Type B pancreatic cell (in vitro differentiated cells): ENCODE results near the gene GMNC. TPM values are rescaled to one million over a fixed set of nuclear protein-coding genes. Genes with fewer than 3 reads are reported as not detected.

Experiments
- DNase-seq: peaks from one replicate; pipeline ENCODE4 v3.0.0; 2021; ENCODE audit warnings: mixed read lengths; ENCODE audit not compliant: unreplicated experiment; ENCODE audit errors: extremely low spot score
- H3K27ac Mint-ChIP-seq: 2 replicates; pipeline ENCODE4 v1.8.0; 2021; ENCODE audit warnings: mild to moderate bottlenecking, mixed read lengths
- H3K27me3 Mint-ChIP-seq: 2 replicates; pipeline ENCODE4 v1.8.0; 2021; ENCODE audit warnings: mixed read lengths
- H3K36me3 Mint-ChIP-seq: 2 replicates; pipeline ENCODE4 v1.8.0; 2021; ENCODE audit warnings: mixed read lengths
- H3K4me1 Mint-ChIP-seq: one replicate; pipeline ENCODE4 v1.8.0; 2021; ENCODE audit warnings: mixed read lengths; ENCODE audit not compliant: unreplicated experiment
- H3K4me3 Mint-ChIP-seq: 2 replicates; pipeline ENCODE4 v1.8.0; 2021; ENCODE audit warnings: mild to moderate bottlenecking, mixed read lengths
- H3K9me3 Mint-ChIP-seq: 2 replicates; pipeline ENCODE4 v1.8.0; 2021; ENCODE audit warnings: mixed read lengths
- CTCF ChIP-seq: fragments of 200-600 bp; sonication (generic); conservative IDR thresholded peaks from 2 replicates; pipeline ENCODE4 v1.5.0; 2021; ENCODE audit warnings: antibody characterized with exemption, mild to moderate bottlenecking
- total RNA-seq: library from RNA; stranded (reverse); gene quantifications from 2 replicates; pipeline ENCODE4 v1.2.1, GENCODE V29; 2021; ENCODE audit warnings: low replicate concordance

GMNC gene
- total RNA-seq, 1 donor from 2014 or later = 2.8 TPM

DNA sequence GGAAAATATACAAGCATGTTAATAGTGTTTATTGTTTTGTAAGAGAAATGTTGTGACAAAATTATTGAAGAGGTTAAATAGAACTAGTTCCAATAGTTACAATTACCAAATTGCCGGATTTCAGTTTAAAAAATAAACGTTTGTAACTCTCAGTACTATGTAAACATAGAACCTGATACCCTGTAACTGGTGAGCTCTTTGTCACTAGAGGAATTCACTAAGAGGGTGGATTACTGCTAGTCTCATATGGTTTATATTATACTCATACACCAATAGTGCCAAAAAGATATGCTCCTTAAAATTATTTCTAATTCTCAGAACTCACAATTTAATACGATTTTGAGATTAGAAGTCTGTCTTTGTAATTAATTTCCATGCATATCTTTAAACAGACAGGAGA is 7.6 kb upstream of the GMNC start:
- TF ChIP-seq CTCF = no peak
- no peaks in the 10 kb centered on the region for H3K9me3 Mint-ChIP-seq

GRCh38 chr3:190867071-190867470 is 4.6 kb upstream of the GMNC start:
- H3K9me3 Mint-ChIP-seq = no peaks in the 10 kb centered on the region
- TF ChIP-seq CTCF = no peak
- H3K4me1 Mint-ChIP-seq = no peaks in the 10 kb centered on the region
- peaks cover 27% of the 10 kb centered on the region for H3K27me3 Mint-ChIP-seq
- DNase-seq = no peak
- no peak overlapping the region for H3K27ac Mint-ChIP-seq
- no peak overlapping the region for H3K4me3 Mint-ChIP-seq
- H3K36me3 Mint-ChIP-seq = no peaks in the 10 kb centered on the region

More for the DNA sequence above, 7.6 kb upstream of the GMNC start:
- Mint-ChIP-seq H3K4me3 (no peak overlapping the region), H3K36me3 (no peaks in the 10 kb centered on the region), H3K4me1 (no peaks in the 10 kb centered on the region), H3K27ac (no peak overlapping the region), H3K27me3 (peaks cover 3% of the 10 kb centered on the region)
- DNase-seq = no peak

DNA sequence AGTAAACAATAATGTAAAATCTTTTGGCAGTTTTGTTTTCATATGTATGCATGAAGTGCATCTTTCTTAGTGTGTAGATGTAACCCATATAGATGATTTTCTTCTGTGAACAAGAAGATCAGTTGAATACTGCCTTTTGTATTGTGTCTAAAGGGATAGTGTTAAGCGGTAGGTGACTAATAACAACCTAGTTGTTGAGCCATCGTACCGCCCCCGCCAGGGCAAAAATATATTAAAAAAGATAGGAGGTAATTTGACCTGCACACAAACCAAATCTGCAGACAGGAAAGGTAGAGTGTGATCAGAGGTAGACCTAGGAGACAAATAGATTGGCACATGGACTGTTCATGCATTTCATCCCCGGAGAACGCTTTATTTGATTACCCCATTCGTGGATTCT is 3.3 kb upstream of the GMNC start:
- H3K27ac Mint-ChIP-seq = no peak overlapping the region
- no peaks in the 10 kb centered on the region for H3K4me1 Mint-ChIP-seq
- H3K27me3 Mint-ChIP-seq = peaks cover 40% of the 10 kb centered on the region
- DNase-seq = no peak
- no peak for TF ChIP-seq CTCF
- no peaks in the 10 kb centered on the region for H3K9me3 Mint-ChIP-seq
- no peaks in the 10 kb centered on the region for H3K36me3 Mint-ChIP-seq
- no peak overlapping the region for H3K4me3 Mint-ChIP-seq

DNA sequence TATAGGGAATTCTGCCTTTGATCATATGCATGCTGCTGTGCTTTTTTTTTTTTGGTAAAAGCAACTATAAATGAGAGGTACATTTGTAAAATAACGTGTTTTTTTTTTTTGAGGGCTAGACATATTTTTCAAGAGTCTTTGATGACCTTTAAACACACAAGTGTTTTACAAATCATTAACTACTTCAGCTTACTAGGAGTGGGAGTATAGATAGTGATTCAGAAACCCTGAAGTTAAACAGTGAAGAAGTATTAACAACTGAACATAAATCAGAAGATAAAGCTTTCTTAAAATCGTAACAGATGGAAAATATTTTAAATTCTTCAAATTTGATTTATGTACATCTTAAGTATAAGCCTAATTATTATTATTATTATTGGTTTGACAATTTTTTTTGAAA is 2.9 kb upstream of the GMNC start:
- Mint-ChIP-seq H3K4me1 (no peaks in the 10 kb centered on the region), H3K4me3 (no peak overlapping the region), H3K27me3 (peaks cover 44% of the 10 kb centered on the region), H3K9me3 (no peaks in the 10 kb centered on the region), H3K27ac (no peak overlapping the region), H3K36me3 (no peaks in the 10 kb centered on the region)
- DNase-seq = no peak
- no peak for TF ChIP-seq CTCF

DNA sequence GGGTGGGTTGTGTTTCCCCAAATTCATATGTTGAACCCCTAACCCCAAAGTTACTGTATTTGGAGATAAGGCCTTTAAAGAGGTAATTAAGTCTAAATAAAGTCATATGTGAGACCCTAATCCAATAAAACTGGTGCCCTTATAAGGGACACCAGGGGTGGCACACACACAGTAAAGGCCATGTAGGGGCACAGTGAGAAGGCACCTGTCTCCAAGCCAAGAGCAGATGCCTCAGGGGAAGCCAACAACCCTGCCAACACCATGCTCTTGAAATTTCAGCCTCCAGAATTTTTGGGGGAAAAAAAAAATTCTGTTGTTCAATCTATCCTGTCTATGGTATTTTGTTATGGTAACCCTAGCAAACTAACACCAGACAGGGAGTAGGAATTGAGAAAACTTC is 1.5 kb upstream of the GMNC start:
- Mint-ChIP-seq H3K27me3 (peaks cover 53% of the 10 kb centered on the region), H3K4me3 (peak overlapping the region; percentile 90), H3K27ac (no peak overlapping the region), H3K4me1 (no peaks in the 10 kb centered on the region), H3K36me3 (no peaks in the 10 kb centered on the region), H3K9me3 (no peaks in the 10 kb centered on the region)
- no peak for TF ChIP-seq CTCF
- DNase-seq = no peak

GRCh38 chr3:190863119-190863465 is 598 bp upstream of the GMNC start:
- peak overlapping the region; percentile 90 for H3K4me3 Mint-ChIP-seq
- H3K9me3 Mint-ChIP-seq = no peaks in the 10 kb centered on the region
- no peaks in the 10 kb centered on the region for H3K36me3 Mint-ChIP-seq
- TF ChIP-seq CTCF = no peak
- peaks cover 58% of the 10 kb centered on the region for H3K27me3 Mint-ChIP-seq
- H3K27ac Mint-ChIP-seq = peak overlapping the region; percentile 69
- DNase-seq = no peak
- no peaks in the 10 kb centered on the region for H3K4me1 Mint-ChIP-seq
